ENCODE results near the gene TLN1. TPM values are rescaled to one million over a fixed set of nuclear protein-coding genes. Genes with fewer than 3 reads are reported as not detected.

TLN1 gene
- total RNA-seq, 1 donor from 2014 or later, result 56.2 TPM

DNA sequence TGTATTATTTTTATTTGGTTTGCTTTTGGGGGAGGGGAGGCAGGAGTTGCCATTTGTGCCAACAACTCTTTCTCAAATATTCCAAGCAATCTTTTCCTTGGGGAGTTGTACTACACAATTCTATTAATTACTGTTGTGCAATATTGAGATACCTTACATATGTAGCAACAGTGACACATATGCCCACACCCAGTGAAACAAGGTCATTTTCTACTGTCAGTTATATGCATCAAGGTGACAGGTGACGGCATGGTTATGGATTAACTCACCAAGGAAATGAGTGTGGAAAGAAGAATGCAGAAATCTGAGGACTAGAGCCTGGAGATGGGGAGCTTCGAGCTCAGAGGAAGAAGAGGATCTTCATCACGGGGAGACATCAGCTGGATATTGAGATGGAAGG lies 39.9 kb upstream of the TLN1 start:
- Mint-ChIP-seq H3K36me3 (ENCODE audit: unreplicated experiment) (no peaks in the 10 kb centered on the region), H3K27me3 (ENCODE audit: unreplicated experiment) (peaks cover 3% of the 10 kb centered on the region), H3K4me3 (ENCODE audit: unreplicated experiment) (no peak overlapping the region), H3K9me3 (ENCODE audit: unreplicated experiment) (no peaks in the 10 kb centered on the region), H3K4me1 (ENCODE audit: low read depth, unreplicated experiment) (peaks cover 13% of the 10 kb centered on the region), H3K27ac (ENCODE audit: unreplicated experiment) (no peak overlapping the region)
- no peak for DNase-seq
- TF ChIP-seq, protein P1, sequence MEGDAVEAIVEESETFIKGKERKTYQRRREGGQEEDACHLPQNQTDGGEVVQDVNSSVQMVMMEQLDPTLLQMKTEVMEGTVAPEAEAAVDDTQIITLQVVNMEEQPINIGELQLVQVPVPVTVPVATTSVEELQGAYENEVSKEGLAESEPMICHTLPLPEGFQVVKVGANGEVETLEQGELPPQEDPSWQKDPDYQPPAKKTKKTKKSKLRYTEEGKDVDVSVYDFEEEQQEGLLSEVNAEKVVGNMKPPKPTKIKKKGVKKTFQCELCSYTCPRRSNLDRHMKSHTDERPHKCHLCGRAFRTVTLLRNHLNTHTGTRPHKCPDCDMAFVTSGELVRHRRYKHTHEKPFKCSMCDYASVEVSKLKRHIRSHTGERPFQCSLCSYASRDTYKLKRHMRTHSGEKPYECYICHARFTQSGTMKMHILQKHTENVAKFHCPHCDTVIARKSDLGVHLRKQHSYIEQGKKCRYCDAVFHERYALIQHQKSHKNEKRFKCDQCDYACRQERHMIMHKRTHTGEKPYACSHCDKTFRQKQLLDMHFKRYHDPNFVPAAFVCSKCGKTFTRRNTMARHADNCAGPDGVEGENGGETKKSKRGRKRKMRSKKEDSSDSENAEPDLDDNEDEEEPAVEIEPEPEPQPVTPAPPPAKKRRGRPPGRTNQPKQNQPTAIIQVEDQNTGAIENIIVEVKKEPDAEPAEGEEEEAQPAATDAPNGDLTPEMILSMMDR (IDR thresholded peaks at IDR 0.05; ENCODE audit: partially characterized antibody, unreplicated experiment), result no peak

DNA sequence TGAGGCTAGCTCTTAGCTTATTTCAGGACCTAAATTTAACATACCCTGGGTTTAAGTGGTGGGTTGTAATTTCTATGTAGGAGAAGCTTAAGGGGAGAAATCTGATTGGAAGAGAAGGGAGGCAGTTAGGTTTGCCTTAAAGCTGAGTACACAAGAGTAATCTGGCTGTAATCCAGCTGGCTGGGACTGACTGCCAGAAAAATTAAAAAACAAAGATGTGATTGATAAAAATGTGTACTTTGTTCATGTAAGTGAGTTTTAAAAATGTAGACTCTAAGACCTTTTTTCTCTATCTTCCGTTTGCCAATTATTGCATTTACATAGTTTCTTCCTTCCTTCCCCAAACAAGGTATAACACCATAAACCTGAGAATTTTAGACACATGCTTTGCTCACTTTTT lies 39.5 kb upstream of the TLN1 start:
- TF ChIP-seq, protein P1 (IDR thresholded peaks at IDR 0.05; ENCODE audit: partially characterized antibody, unreplicated experiment), result no peak
- Mint-ChIP-seq H3K4me3 (ENCODE audit: unreplicated experiment) (no peak overlapping the region), H3K27ac (ENCODE audit: unreplicated experiment) (no peak overlapping the region), H3K27me3 (ENCODE audit: unreplicated experiment) (peaks cover 3% of the 10 kb centered on the region), H3K4me1 (ENCODE audit: low read depth, unreplicated experiment) (peaks cover 13% of the 10 kb centered on the region), H3K9me3 (ENCODE audit: unreplicated experiment) (no peaks in the 10 kb centered on the region), H3K36me3 (ENCODE audit: unreplicated experiment) (no peaks in the 10 kb centered on the region)
- no peak for DNase-seq

DNA sequence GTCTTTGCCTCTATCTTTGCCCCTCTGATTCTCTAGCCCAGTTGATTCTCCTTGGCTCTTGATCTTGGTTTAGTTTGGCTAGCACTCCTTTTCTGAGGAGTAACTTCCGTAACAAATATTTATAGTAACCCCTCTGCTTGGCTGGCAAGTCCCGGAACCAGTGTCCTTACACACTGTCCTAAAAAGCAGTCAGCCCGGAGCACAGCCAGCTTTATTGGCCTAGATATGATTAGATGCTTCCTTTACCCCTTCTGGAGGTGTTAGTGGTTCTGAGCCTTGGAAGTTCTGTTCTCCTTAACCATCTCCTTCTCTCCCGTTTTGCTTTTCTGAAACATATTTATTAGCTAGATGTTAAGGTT lies 39.1 kb upstream of the TLN1 start:
- H3K27me3 Mint-ChIP-seq (ENCODE audit: unreplicated experiment), result peaks cover under 1% of the 10 kb centered on the region
- DNase-seq, result no peak
- H3K9me3 Mint-ChIP-seq (ENCODE audit: unreplicated experiment), result no peaks in the 10 kb centered on the region
- no peak overlapping the region for H3K4me3 Mint-ChIP-seq (ENCODE audit: unreplicated experiment)
- H3K36me3 Mint-ChIP-seq (ENCODE audit: unreplicated experiment), result no peaks in the 10 kb centered on the region
- TF ChIP-seq, protein P1 (IDR thresholded peaks at IDR 0.05; ENCODE audit: partially characterized antibody, unreplicated experiment), result no peak
- peaks cover 12% of the 10 kb centered on the region for H3K4me1 Mint-ChIP-seq (ENCODE audit: low read depth, unreplicated experiment)
- no peak overlapping the region for H3K27ac Mint-ChIP-seq (ENCODE audit: unreplicated experiment)

DNA sequence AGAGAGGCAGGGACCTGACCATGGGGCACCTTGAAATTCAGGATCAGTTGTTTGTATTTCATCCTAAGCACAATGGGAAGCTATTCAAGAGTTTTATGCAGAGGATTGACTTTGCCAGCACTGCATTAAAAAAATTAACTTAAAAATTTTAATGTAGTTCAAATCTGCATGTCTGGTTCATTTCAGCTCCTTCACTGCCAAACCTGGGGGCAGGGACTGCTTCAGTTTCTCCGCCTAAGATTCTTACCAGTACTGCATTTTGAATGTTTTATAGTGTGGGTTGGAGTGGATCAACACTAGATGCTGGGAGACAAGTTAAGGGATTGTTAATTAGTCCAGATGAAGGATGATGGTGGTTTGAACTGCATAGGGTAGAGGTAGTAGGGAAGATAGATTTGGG lies 37.8 kb upstream of the TLN1 start:
- H3K27ac Mint-ChIP-seq (ENCODE audit: unreplicated experiment), result no peak overlapping the region
- H3K9me3 Mint-ChIP-seq (ENCODE audit: unreplicated experiment), result no peaks in the 10 kb centered on the region
- no peak overlapping the region for H3K4me3 Mint-ChIP-seq (ENCODE audit: unreplicated experiment)
- TF ChIP-seq, protein P1 (IDR thresholded peaks at IDR 0.05; ENCODE audit: partially characterized antibody, unreplicated experiment), result no peak
- DNase-seq, result no peak
- H3K27me3 Mint-ChIP-seq (ENCODE audit: unreplicated experiment), result no peaks in the 10 kb centered on the region
- H3K36me3 Mint-ChIP-seq (ENCODE audit: unreplicated experiment), result no peaks in the 10 kb centered on the region
- H3K4me1 Mint-ChIP-seq (ENCODE audit: low read depth, unreplicated experiment), result no peaks in the 10 kb centered on the region

DNA sequence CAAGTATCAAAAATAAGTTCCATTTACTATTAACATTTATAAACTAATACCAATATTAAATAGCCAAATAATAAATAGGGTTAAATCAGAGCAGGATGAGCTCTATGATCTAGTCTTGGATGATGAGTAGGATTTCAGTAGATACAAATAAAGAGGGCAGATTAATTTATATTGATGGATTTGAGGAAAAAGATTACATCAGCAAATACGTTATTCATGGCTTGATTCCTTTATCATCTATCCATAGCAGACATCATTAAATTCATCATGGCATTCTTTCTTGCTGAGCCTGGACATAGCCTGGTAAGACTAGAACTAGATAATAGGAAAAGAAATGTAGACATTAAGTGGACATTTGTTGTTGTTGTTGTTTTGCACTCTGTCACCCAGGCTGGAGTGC lies 35.5 kb upstream of the TLN1 start:
- TF ChIP-seq, protein P1 (IDR thresholded peaks at IDR 0.05; ENCODE audit: partially characterized antibody, unreplicated experiment), result no peak
- Mint-ChIP-seq H3K4me3 (ENCODE audit: unreplicated experiment) (no peak overlapping the region), H3K27me3 (ENCODE audit: unreplicated experiment) (no peaks in the 10 kb centered on the region), H3K9me3 (ENCODE audit: unreplicated experiment) (no peaks in the 10 kb centered on the region), H3K27ac (ENCODE audit: unreplicated experiment) (no peak overlapping the region), H3K36me3 (ENCODE audit: unreplicated experiment) (no peaks in the 10 kb centered on the region), H3K4me1 (ENCODE audit: low read depth, unreplicated experiment) (no peaks in the 10 kb centered on the region)
- no peak for DNase-seq

All from glutamatergic neuron (in vitro differentiated cells).